Fibroblast of skin of left quadriceps (primary cell): ENCODE measurements around the gene SELENOV.

Experiments
- DNase-seq, 2 experiments: peaks; one replicate each; pipeline ENCODE4 v3.0.0-alpha.2; 2013; ENCODE audit warnings: low read depth in 2 of 2

The SELENOV gene

GRCh38 chr19:39494661-39495060 lies 20.3 kb upstream of the SELENOV start:
- DNase-seq: no peak

GRCh38 chr19:39496063-39496462 lies 18.9 kb upstream of the SELENOV start:
- DNase-seq: no peak

GRCh38 chr19:39497701-39497995 lies 17.3 kb upstream of the SELENOV start:
- DNase-seq: no peak

DNA sequence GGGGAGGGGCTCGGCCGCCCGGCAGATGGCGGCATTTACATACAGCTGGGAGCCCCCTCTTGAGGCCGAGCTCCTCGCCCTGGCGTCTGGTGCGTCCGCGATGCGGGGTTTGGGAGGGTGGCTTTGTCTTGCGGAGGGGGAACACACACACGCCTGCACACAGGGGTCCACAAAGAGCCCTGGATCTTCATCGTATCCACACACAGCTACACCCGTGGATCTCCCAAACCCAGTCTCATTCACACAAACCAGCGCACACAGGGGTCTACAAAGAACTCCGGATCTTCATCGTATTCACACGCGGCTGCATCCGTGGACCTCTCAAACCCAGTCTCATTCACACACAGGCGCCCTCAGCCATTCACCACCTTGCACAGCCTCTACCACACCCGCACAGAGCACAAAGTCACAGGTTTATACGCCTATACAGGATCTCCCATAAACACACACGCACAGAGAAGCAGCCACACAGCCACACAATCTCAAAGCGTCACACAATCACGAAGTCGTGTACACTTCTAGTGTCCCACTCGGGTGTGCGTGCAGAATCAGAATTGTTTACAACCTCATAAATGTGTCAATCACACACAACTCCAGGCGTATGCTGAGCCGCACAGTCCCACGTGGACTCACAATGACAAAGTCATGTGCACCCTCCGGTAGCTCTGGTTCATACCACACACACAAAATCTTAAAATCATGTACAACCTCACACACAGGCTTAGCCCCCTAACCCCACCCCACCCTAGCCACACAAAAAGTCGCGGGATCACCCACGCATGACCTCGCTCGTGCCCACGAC lies 16.7 kb upstream of the SELENOV start:
- no peak for DNase-seq

DNA sequence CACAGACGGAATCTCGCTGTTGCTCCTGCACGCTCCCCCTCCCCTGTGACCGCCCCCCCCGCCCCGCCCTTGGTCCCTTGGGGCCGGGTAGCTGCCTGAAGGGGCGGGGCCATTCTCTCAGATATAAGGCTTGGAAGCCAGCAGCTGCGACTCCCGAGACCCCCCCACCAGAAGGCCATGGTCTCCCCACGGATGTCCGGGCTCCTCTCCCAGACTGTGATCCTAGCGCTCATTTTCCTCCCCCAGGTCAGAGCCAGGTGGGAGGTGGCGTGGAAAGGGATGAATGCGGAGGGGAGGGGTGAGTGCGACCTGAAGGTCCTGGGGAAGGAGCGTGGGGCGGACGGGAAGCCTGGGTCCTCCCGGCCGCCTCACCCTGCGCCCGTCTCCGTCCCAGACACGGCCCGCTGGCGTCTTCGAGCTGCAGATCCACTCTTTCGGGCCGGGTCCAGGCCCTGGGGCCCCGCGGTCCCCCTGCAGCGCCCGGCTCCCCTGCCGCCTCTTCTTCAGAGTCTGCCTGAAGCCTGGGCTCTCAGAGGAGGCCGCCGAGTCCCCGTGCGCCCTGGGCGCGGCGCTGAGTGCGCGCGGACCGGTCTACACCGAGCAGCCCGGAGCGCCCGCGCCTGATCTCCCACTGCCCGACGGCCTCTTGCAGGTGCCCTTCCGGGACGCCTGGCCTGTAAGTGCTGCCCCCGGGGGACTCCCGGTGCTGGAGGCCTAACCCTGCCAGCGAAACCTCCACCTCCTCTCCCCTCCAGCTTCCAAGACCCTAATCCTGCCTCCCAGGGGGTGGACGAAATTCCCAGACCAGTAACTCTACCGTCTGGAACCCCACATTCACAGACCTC lies 15.9 kb upstream of the SELENOV start, which contains the start of gene DLL3:
Gene DLL3 (plus strand): TSS at position 150 of the 845 bp plus-strand sequence. CDS start 28 bp downstream, at position 178.
- no peak for DNase-seq

GRCh38 chr19:39499932-39500331 lies 15.0 kb upstream of the SELENOV start:
- DNase-seq: no peak

DNA sequence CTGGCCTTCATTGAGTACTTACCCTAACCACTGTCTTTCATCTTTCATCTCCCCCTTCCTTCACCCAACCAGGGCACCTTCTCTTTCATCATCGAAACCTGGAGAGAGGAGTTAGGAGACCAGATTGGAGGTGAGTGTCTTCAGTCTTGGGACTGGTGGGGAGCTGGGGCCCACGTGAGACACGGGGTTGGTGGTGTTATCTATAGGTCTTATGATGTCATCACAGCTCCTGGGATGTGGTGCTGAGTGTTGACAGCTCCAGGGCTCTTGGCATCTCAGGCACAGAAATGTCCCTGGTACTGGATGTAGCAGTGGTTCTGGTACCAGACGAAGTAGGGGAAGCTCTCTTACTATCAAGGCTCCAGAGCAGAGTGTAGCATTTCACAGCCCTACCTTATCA lies 14.4 kb upstream of the SELENOV start:
- DNase-seq: no peak

DNA sequence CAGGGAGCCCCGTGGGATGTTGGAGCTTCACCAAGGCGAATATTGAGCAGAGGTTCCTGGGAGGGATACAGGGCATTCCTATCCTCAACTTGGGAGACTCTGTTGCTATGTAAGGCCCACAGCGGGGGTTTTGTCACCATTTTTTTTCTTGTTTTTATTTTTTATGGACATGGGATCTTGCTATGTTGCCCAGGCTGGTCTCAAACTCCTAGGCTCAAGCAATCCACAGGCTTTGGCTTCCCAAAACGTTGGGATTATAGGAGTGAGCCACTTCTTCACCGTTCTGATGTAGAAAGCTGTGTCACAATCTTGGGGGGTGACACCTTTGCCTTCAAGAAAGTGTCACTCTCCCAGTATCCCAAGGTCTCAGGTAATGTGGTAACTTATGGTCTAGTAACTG lies 13.6 kb upstream of the SELENOV start:
- DNase-seq: no peak

- peak; percentile 28 to 33 for DNase-seq
Observed at GRCh38 chr19:39502640-39503417, 12.1 kb upstream of the SELENOV start.

DNA sequence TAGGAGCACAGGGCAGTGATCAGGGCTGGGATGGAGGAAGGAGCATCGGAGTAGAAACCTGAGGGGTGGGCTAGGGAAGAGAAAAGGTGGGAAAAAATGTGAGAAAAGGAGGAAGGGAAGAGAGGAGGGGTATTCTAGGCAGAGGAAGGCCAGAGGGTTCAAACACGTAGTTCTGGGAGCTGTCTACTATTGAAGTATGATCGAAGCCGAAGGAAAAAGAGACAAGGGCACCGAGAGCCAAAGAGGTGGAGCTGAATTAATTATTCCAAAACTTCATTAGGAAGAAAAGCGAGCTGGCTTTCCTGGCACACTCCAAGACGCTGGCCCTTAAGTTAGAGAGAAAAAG lies 8.4 kb upstream of the SELENOV start:
- DNase-seq: no peak

- peak; percentile 38 to 49 for DNase-seq
Observed at GRCh38 chr19:39506944-39507714, 7.8 kb upstream of the SELENOV start.

GRCh38 chr19:39507715-39508364 lies 7.1 kb upstream of the SELENOV start:
- no peak for DNase-seq

- no peak for DNase-seq
Observed at GRCh38 chr19:39508629-39509028, 6.3 kb upstream of the SELENOV start.

- DNase-seq: no peak
Observed at GRCh38 chr19:39509233-39509632, 5.7 kb upstream of the SELENOV start.

- no peak for DNase-seq
Observed at GRCh38 chr19:39512988-39513387, 2.0 kb upstream of the SELENOV start.

- no peak for DNase-seq
Observed at GRCh38 chr19:39515551-39516191, 732 bp downstream of the SELENOV start.

GRCh38 chr19:39516270-39516669 lies 1.3 kb downstream of the SELENOV start:
- DNase-seq: no peak

- DNase-seq: no peak
Observed at GRCh38 chr19:39517432-39517831, 2.5 kb downstream of the SELENOV start.

- no peak for DNase-seq
Observed at GRCh38 chr19:39518458-39518857, 3.5 kb downstream of the SELENOV start.

DNA sequence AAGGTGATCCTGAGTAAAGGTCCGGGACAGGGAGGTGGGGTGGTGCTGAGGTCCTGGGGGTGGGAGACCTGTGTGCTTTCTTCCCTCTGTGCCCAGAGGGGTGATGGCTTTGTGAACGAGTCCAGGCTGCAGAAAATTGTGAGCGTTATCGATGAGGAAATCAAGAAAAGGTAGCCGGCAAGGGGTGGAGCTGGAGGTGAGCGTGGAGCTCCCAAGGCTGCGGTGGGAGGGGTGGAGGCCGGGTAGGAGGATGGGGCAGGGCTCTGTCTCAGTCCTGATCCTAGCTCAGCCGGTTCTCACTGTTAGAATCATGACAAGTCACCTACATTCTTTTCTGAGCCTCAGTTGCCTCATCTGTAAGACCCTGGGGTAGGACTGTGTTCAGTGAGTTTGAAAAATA lies 4.0 kb downstream of the SELENOV start:
- no peak for DNase-seq
